GM23338 (cell line): ENCODE data around the gene PCK2. TPM values are rescaled to one million over a fixed set of nuclear protein-coding genes. Genes with fewer than 3 reads are reported as not detected.

Experiments used
- ATAC-seq: fragments of 200-7000 bp; cut with Tn5 transposase; 3 replicates; pipeline ENCODE4 v1.9.1; 2020
- DNase-seq: peaks from one replicate; pipeline ENCODE4 v3.0.0-alpha.2; 2015; ENCODE audit warnings: low spot score
- H2AFZ ChIP-seq: fragments of 200-600 bp; sonication (generic); 2 replicates; pipeline ENCODE4 v1.8.0; 2016; ENCODE audit warnings: antibody characterized with exemption, mild to moderate bottlenecking, moderate library complexity
- H3F3A ChIP-seq: fragments of 200-600 bp; sonication (generic); replicated peaks from 2 replicates; pipeline ENCODE4 v1.8.0; 2017; ENCODE audit warnings: antibody characterized with exemption, mixed run types, low read depth
- H3K27ac ChIP-seq: fragments of 200-600 bp; sonication (generic); 2 replicates; pipeline ENCODE4 v1.6.1; 2016; ENCODE audit warnings: low read depth
- H3K27me3 ChIP-seq: fragments of 200-600 bp; sonication (generic); 2 replicates; pipeline ENCODE4 v1.8.0; 2016; ENCODE audit warnings: mild to moderate bottlenecking, mixed run types, moderate library complexity; ENCODE audit not compliant: insufficient read depth
- H3K36me3 ChIP-seq: fragments of 200-600 bp; sonication (generic); 2 replicates; pipeline ENCODE4 v1.8.0; 2016; ENCODE audit warnings: mild to moderate bottlenecking; ENCODE audit not compliant: insufficient read depth
- H3K4me1 ChIP-seq: fragments of 200-600 bp; sonication (generic); 2 replicates; pipeline ENCODE4 v1.8.0; 2016; ENCODE audit warnings: mild to moderate bottlenecking, moderate library complexity; ENCODE audit not compliant: insufficient read depth
- H3K4me2 ChIP-seq: fragments of 200-600 bp; sonication (generic); 2 replicates; pipeline ENCODE4 v1.7.1; 2017; ENCODE audit warnings: mixed run types
- H3K4me3 ChIP-seq: fragments of 200-600 bp; sonication (generic); 2 replicates; pipeline ENCODE4 v1.6.1; 2016; ENCODE audit warnings: mixed run types
- H3K79me2 ChIP-seq: fragments of 200-600 bp; sonication (generic); replicated peaks from 2 replicates; pipeline ENCODE4 v1.8.0; 2017; ENCODE audit warnings: mild to moderate bottlenecking; ENCODE audit not compliant: insufficient read depth
- H3K9me2 ChIP-seq: fragments of 200-600 bp; sonication (generic); 2 replicates; pipeline ENCODE4 v1.8.0; 2017; ENCODE audit not compliant: insufficient read depth
- H4K20me1 ChIP-seq: fragments of 200-600 bp; sonication (generic); replicated peaks from 2 replicates; pipeline ENCODE4 v1.8.0; 2017; ENCODE audit warnings: mild to moderate bottlenecking; ENCODE audit not compliant: insufficient read depth
- H3K27ac Mint-ChIP-seq: 2 replicates; pipeline ENCODE4 v1.8.0; 2020; ENCODE audit warnings: inconsistent platforms, mild to moderate bottlenecking, moderate library complexity, mixed read lengths
- H3K27me3 Mint-ChIP-seq: 3 replicates; pipeline ENCODE4 v1.8.0; 2022; ENCODE audit warnings: low read depth, mild to moderate bottlenecking, moderate library complexity, mixed read lengths, inconsistent platforms; ENCODE audit not compliant: insufficient read depth, poor library complexity
- H3K36me3 Mint-ChIP-seq: 3 replicates; pipeline ENCODE4 v1.8.0; 2021; ENCODE audit warnings: low read depth, mild to moderate bottlenecking, inconsistent platforms, moderate library complexity, mixed read lengths
- H3K4me1 Mint-ChIP-seq: 3 replicates; pipeline ENCODE4 v1.8.0; 2020; ENCODE audit warnings: mild to moderate bottlenecking, inconsistent platforms, mixed read lengths
- H3K4me3 Mint-ChIP-seq: 3 replicates; pipeline ENCODE4 v1.8.0; 2021; ENCODE audit warnings: moderate library complexity, mild to moderate bottlenecking, inconsistent platforms, mixed read lengths
- H3K9me3 Mint-ChIP-seq: 3 replicates; pipeline ENCODE4 v1.8.0; 2020; ENCODE audit warnings: moderate library complexity, mild to moderate bottlenecking, inconsistent platforms, mixed read lengths
- CREB1 ChIP-seq: fragments of 250-450 bp; sonication (Bioruptor Pico); IDR thresholded peaks from 2 replicates; pipeline ENCODE4 v1.5.0; 2020; ENCODE audit warnings: low read depth, mild to moderate bottlenecking, moderate library complexity
- ETS1 ChIP-seq: IDR thresholded peaks from 2 replicates; pipeline ENCODE4 v1.6.1; 2016; ENCODE audit warnings: antibody characterized with exemption
- EZH2 ChIP-seq: fragments of 200-600 bp; sonication (generic); IDR thresholded peaks from one replicate; pipeline ENCODE4 v1.8.0; 2017; ENCODE audit warnings: antibody characterized with exemption, mild to moderate bottlenecking, low read depth; ENCODE audit not compliant: unreplicated experiment
- EZH2phosphoT487 ChIP-seq: fragments of 200-600 bp; sonication (generic); IDR thresholded peaks from one replicate; pipeline ENCODE4 v1.8.1; 2018; ENCODE audit warnings: antibody characterized with exemption; ENCODE audit not compliant: unreplicated experiment
- NANOG ChIP-seq: IDR thresholded peaks from 2 replicates; pipeline ENCODE4 v1.6.1; 2016; ENCODE audit warnings: antibody characterized with exemption, borderline replicate concordance
- POLR2AphosphoS5 ChIP-seq: IDR thresholded peaks from 2 replicates; pipeline ENCODE4 v1.6.1; 2016; ENCODE audit warnings: antibody characterized with exemption, low read depth
- REST ChIP-seq: IDR thresholded peaks from one replicate; pipeline ENCODE4 v1.6.1; 2018; ENCODE audit warnings: antibody characterized with exemption; ENCODE audit not compliant: unreplicated experiment
- STAT1 ChIP-seq: IDR thresholded peaks from one replicate; pipeline ENCODE4 v1.6.1; 2016; ENCODE audit warnings: antibody characterized with exemption; ENCODE audit not compliant: unreplicated experiment
- ZNF331 ChIP-seq: fragments of 250-450 bp; sonication (Bioruptor Pico); IDR thresholded peaks from 2 replicates; pipeline ENCODE4 v1.5.0; 2020; ENCODE audit warnings: low read depth, mild to moderate bottlenecking, moderate library complexity
- ZNF462 ChIP-seq: fragments of 250-450 bp; sonication (Bioruptor Pico); IDR thresholded peaks from 2 replicates; pipeline ENCODE4 v1.5.0; 2020; ENCODE audit warnings: mild to moderate bottlenecking, moderate library complexity
- polyA plus RNA-seq: library from polyadenylated mRNA; unstranded; fragments of >200 nt; fragmentation: Nextera tagmentation; extraction: Ambion mirVana; gene quantifications from 2 replicates; pipeline ENCODE4 v1.2.1, GENCODE V29; 2016
- total RNA-seq: library from RNA; depleted of rRNA; stranded (reverse); fragments of >200 nt; shearing (Covaris generic); gene quantifications from 2 replicates; pipeline ENCODE4 v1.2.3, GENCODE V29; 2014

Gene PCK2
- total and polyA plus RNA-seq, 2 experiments from 2014 or later: 53.5 to 103 TPM

- Mint-ChIP-seq H3K27me3 (peaks cover 29% of the 10 kb centered on the region), H3K27ac (no peak overlapping the region), H3K4me3 (no peak overlapping the region), H3K4me1 (peaks cover 21% of the 10 kb centered on the region), H3K36me3 (no peaks in the 10 kb centered on the region; the same call in 2 of the 3 replicates), H3K9me3 (no peaks in the 10 kb centered on the region)
- Histone ChIP-seq H2AFZ (no peak overlapping the region), H3F3A (peaks cover 11% of the 10 kb centered on the region; the same call in 1 of the 2 replicates), H3K9me2 (no peaks in the 10 kb centered on the region), H3K4me1 (peaks cover 13% of the 10 kb centered on the region), H3K4me2 (no peak overlapping the region), H3K4me3 (no peak overlapping the region), H3K79me2 (no peaks in the 10 kb centered on the region), H3K27ac (no peak overlapping the region), H3K36me3 (no peaks in the 10 kb centered on the region), H3K27me3 (peaks cover 14% of the 10 kb centered on the region; the same call in 1 of the 2 replicates), H4K20me1 (no peaks in the 10 kb centered on the region)
- DNase-seq (no peak), ATAC-seq (no peak)
- TF ChIP-seq CREB1 (CRISPR knock-in tag) (no peak), EZH2phosphoT487 (no peak), STAT1 (no peak), POLR2AphosphoS5 (no peak)
Observed at GRCh38 chr14:24084440-24084839, 9.7 kb upstream of the PCK2 start.

- Mint-ChIP-seq H3K4me1 (peaks cover 19% of the 10 kb centered on the region), H3K27ac (no peak overlapping the region)
Observed at GRCh38 chr14:24085215-24085614, 8.9 kb upstream of the PCK2 start.

More at GRCh38 chr14:24085215-24085614, 8.9 kb upstream of the PCK2 start:
- Mint-ChIP-seq H3K9me3 (no peaks in the 10 kb centered on the region), H3K4me3 (no peak overlapping the region), H3K36me3 (no peaks in the 10 kb centered on the region; the same call in 2 of the 3 replicates), H3K27me3 (peaks cover 25% of the 10 kb centered on the region)
- Histone ChIP-seq H3K4me3 (no peak overlapping the region), H3K4me1 (peaks cover 9% of the 10 kb centered on the region), H3K9me2 (no peaks in the 10 kb centered on the region), H2AFZ (no peak overlapping the region), H4K20me1 (no peaks in the 10 kb centered on the region), H3K36me3 (no peaks in the 10 kb centered on the region), H3K27ac (no peak overlapping the region), H3K27me3 (peaks cover 14% of the 10 kb centered on the region; the same call in 1 of the 2 replicates), H3K4me2 (no peak overlapping the region), H3F3A (peaks cover 8% of the 10 kb centered on the region; the same call in 1 of the 2 replicates), H3K79me2 (no peaks in the 10 kb centered on the region)
- ATAC-seq (no peak), DNase-seq (no peak)
- TF ChIP-seq REST: no peak
- no peak for TF ChIP-seq NANOG
- TF ChIP-seq ETS1: no peak
- TF ChIP-seq ZNF331 (CRISPR knock-in tag): no peak
- no peak for TF ChIP-seq EZH2phosphoT487
- no peak for TF ChIP-seq CREB1 (CRISPR knock-in tag)
- no peak for TF ChIP-seq ZNF462 (CRISPR knock-in tag)
- TF ChIP-seq STAT1: no peak
- TF ChIP-seq POLR2AphosphoS5: no peak
- no peak for TF ChIP-seq EZH2
